CD4-positive, CD25-positive, alpha-beta regulatory T cell (primary cell): Measurements from ENCODE around the gene WRAP73. TPM values are rescaled to one million over a fixed set of nuclear protein-coding genes. Genes with fewer than 3 reads are reported as not detected.

Experiments
- ATAC-seq, 2 donors: fragments of 150-1000 bp; cut with Tn5 transposase; one replicate each; pipeline ENCODE4 v1.10.0; 2021; ENCODE audit warnings: low read depth in 2 of 2, moderate number of reproducible peaks in 2 of 2, moderate library complexity in 1 of 2
- DNase-seq, 3 donors: peaks; one replicate each; pipeline versions ENCODE4 v3.0.0 to v3.0.0-alpha.2; 2012 to 2022; ENCODE audit warnings: mixed read lengths in 1 of 3
- H3K27ac ChIP-seq: one replicate; pipeline ENCODE4 v1.7.0; 2013; ENCODE audit warnings: mild to moderate bottlenecking, low read length; ENCODE audit not compliant: insufficient read depth, poor library complexity, severe bottlenecking
- H3K27me3 ChIP-seq: one replicate; pipeline ENCODE4 v1.7.0; 2013; ENCODE audit warnings: low read length; ENCODE audit not compliant: control insufficient read depth, insufficient read depth
- H3K36me3 ChIP-seq: one replicate; pipeline ENCODE4 v1.7.0; 2013; ENCODE audit warnings: mild to moderate bottlenecking, low read length, moderate library complexity; ENCODE audit not compliant: control insufficient read depth, insufficient read depth
- H3K4me1 ChIP-seq: 2 replicates; pipeline ENCODE4 v1.7.0; 2013; ENCODE audit warnings: mild to moderate bottlenecking, low read length; ENCODE audit not compliant: insufficient read depth, control insufficient read depth, poor library complexity, severe bottlenecking
- H3K4me3 ChIP-seq: one replicate; pipeline ENCODE4 v1.7.0; 2013; ENCODE audit warnings: low read depth, mild to moderate bottlenecking, low read length, moderate library complexity
- H3K9me3 ChIP-seq, 2 experiments: 1 replicate in 1 of 2; 2 replicates in 1 of 2; pipeline ENCODE4 v1.7.0; 2013; ENCODE audit warnings: low read length in 2 of 2, mild to moderate bottlenecking in 1 of 2, moderate library complexity in 1 of 2; ENCODE audit not compliant: control insufficient read depth in 2 of 2
- H3K27ac Mint-ChIP-seq, 3 donors: one replicate each; pipeline ENCODE4 v1.8.0; 2020 to 2022; ENCODE audit warnings: mild to moderate bottlenecking in 3 of 3, mixed read lengths in 3 of 3, moderate library complexity in 2 of 3
- H3K27me3 Mint-ChIP-seq: one replicate; pipeline ENCODE4 v1.8.0; 2022; ENCODE audit warnings: mild to moderate bottlenecking, mixed read lengths
- H3K36me3 Mint-ChIP-seq: one replicate; pipeline ENCODE4 v1.8.0; 2020; ENCODE audit warnings: mixed read lengths
- H3K4me1 Mint-ChIP-seq, 4 donors: one replicate each; pipeline ENCODE4 v1.8.0; 2020 to 2022; ENCODE audit warnings: mixed read lengths in 4 of 4, mild to moderate bottlenecking in 1 of 4
- H3K4me3 Mint-ChIP-seq, 4 donors: one replicate each; pipeline ENCODE4 v1.8.0; 2020 to 2022; ENCODE audit warnings: mild to moderate bottlenecking in 4 of 4, mixed read lengths in 4 of 4, moderate library complexity in 3 of 4
- H3K9me3 Mint-ChIP-seq, 7 donors: one replicate each; pipeline ENCODE4 v1.8.0; 2020 to 2022; ENCODE audit warnings: mixed read lengths in 7 of 7, mild to moderate bottlenecking in 3 of 7, moderate library complexity in 2 of 7
- polyA plus RNA-seq, 4 donors: library from polyadenylated mRNA; unstranded; fragments of 300-500 nt; fragmentation: Illumina TruSeq; gene quantifications; one replicate each; pipeline ENCODE4 v1.2.3, GENCODE V29; 2021
- total RNA-seq: library from RNA; stranded (reverse); gene quantifications from one replicate; pipeline ENCODE4 v1.2.3, GENCODE V29; 2022

Gene WRAP73
- total and polyA plus RNA-seq, 5 donors from 2014 or later = 27.9 to 37.1 (median 36.4) TPM

DNA sequence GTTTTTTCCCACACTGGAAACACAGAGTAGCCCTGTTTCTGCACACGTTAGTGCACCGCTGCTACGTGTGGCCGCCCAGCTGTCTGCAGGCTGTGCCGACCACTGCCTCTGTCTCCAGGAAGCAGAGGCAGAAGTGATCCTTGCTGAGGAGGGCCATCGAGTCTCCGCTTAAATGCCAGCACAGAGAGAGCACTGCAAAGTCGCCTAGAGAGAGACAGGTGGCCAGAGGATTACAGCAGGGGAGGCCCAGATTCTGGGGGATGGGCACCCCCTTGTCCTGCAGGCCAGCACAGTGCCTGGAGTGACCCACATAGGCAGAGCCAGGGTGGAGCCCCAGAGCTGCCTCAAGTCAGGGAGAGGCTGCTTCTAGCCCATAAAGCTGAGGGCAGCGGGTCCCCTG, 19.0 kb downstream of the WRAP73 start:
- Mint-ChIP-seq H3K27ac (no peak overlapping the region), H3K27me3 (no peaks in the 10 kb centered on the region), H3K9me3 (no peaks in the 10 kb centered on the region), H3K4me1 (peaks cover 4 to 6% (median 4%) of the 10 kb centered on the region in 4 donors), H3K4me3 (no peak overlapping the region), H3K36me3 (peaks cover 13% of the 10 kb centered on the region)
- no peak overlapping the region for H3K4me3 ChIP-seq
- ATAC-seq = no peak
- no peaks in the 10 kb centered on the region for H3K9me3 ChIP-seq
- no peak overlapping the region for H3K27ac ChIP-seq
- H3K36me3 ChIP-seq = peaks cover 55% of the 10 kb centered on the region
- DNase-seq = no peak
- peaks cover 3% of the 10 kb centered on the region for H3K4me1 ChIP-seq
- H3K27me3 ChIP-seq = no peaks in the 10 kb centered on the region

GRCh38 chr1:3630161-3630611, 19.7 kb downstream of the WRAP73 start:
- H3K9me3 Mint-ChIP-seq = no peaks in the 10 kb centered on the region
- H3K27me3 ChIP-seq = no peaks in the 10 kb centered on the region
- peak overlapping the region in 1 of 4 donors; percentile 15 for H3K4me3 Mint-ChIP-seq
- H3K27ac Mint-ChIP-seq = peak overlapping the region in 1 of 3 donors; percentile 20
- peaks cover 49% of the 10 kb centered on the region for H3K36me3 ChIP-seq
- H3K9me3 ChIP-seq = no peaks in the 10 kb centered on the region
- peaks cover 6 to 9% (median 7%) of the 10 kb centered on the region in 4 donors for H3K4me1 Mint-ChIP-seq
- peaks cover 16% of the 10 kb centered on the region for H3K36me3 Mint-ChIP-seq
- no peaks in the 10 kb centered on the region for H3K27me3 Mint-ChIP-seq
- peaks cover 9% of the 10 kb centered on the region for H3K4me1 ChIP-seq
- no peak overlapping the region for H3K27ac ChIP-seq
- no peak for ATAC-seq
- H3K4me3 ChIP-seq = no peak overlapping the region
- DNase-seq = no peak

GRCh38 chr1:3629561-3630160, 20.2 kb downstream of the WRAP73 start:
- H3K4me1 Mint-ChIP-seq = peaks cover 6 to 12% (median 8%) of the 10 kb centered on the region in 4 donors
- no peak overlapping the region for H3K27ac Mint-ChIP-seq
- Histone ChIP-seq H3K9me3 (no peaks in the 10 kb centered on the region), H3K36me3 (peaks cover 44% of the 10 kb centered on the region), H3K4me3 (no peak overlapping the region), H3K27me3 (no peaks in the 10 kb centered on the region), H3K4me1 (peaks cover 9% of the 10 kb centered on the region), H3K27ac (no peak overlapping the region)
- ATAC-seq = no peak
- no peaks in the 10 kb centered on the region for H3K9me3 Mint-ChIP-seq
- H3K36me3 Mint-ChIP-seq = peaks cover 16% of the 10 kb centered on the region
- no peak for DNase-seq
- H3K27me3 Mint-ChIP-seq = no peaks in the 10 kb centered on the region
- peak overlapping the region in 1 of 4 donors; percentile 47 for H3K4me3 Mint-ChIP-seq

DNA sequence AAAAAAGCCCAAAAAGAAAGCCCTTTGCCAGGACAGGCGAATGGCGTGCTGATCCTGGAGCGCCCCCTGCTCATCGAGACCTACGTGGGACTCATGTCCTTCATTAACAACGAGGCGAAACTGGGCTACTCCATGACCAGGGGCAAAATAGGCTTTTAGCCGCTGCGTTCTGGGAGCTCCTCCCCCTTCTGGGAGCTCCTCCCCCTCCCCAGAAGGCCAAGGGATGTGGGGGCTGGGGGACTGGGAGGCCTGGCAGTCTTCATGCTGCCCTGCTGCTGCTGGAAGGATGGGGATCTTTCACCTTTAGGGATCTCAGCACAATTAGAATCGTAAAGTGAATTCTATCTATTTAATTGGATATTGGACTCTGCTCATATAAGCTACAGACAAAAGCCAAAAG, 21.5 kb downstream of the WRAP73 start:
- Histone ChIP-seq H3K4me1 (peaks cover 17% of the 10 kb centered on the region), H3K27ac (no peak overlapping the region), H3K4me3 (no peak overlapping the region), H3K9me3 (no peaks in the 10 kb centered on the region), H3K36me3 (peaks cover 37% of the 10 kb centered on the region), H3K27me3 (no peaks in the 10 kb centered on the region)
- H3K27me3 Mint-ChIP-seq = no peaks in the 10 kb centered on the region
- peaks cover 6 to 24% (median 16%) of the 10 kb centered on the region in 4 donors for H3K4me1 Mint-ChIP-seq
- peak overlapping the region in 1 of 4 donors; percentile 71 for H3K4me3 Mint-ChIP-seq
- H3K27ac Mint-ChIP-seq = peak overlapping the region in 1 of 3 donors; percentile 60
- no peaks in the 10 kb centered on the region for H3K9me3 Mint-ChIP-seq
- DNase-seq (no peak), ATAC-seq (no peak)
- H3K36me3 Mint-ChIP-seq = peaks cover 16% of the 10 kb centered on the region

GRCh38 chr1:3627515-3628253, 22.2 kb downstream of the WRAP73 start:
- H3K27ac Mint-ChIP-seq = no peak overlapping the region
- peaks cover 37% of the 10 kb centered on the region for H3K36me3 ChIP-seq

GRCh38 chr1:3626025-3626424, 23.9 kb downstream of the WRAP73 start:
- peaks cover 11 to 40% (median 27%) of the 10 kb centered on the region in 4 donors for H3K4me1 Mint-ChIP-seq
- peaks cover 16% of the 10 kb centered on the region for H3K36me3 Mint-ChIP-seq
- no peaks in the 10 kb centered on the region for H3K9me3 Mint-ChIP-seq
- H3K27ac ChIP-seq = no peak overlapping the region
- no peak for DNase-seq
- H3K4me1 ChIP-seq = peaks cover 27% of the 10 kb centered on the region
- no peaks in the 10 kb centered on the region for H3K27me3 ChIP-seq
- no peaks in the 10 kb centered on the region for H3K9me3 ChIP-seq
- H3K27me3 Mint-ChIP-seq = no peaks in the 10 kb centered on the region
- no peak for ATAC-seq
- peaks cover 34% of the 10 kb centered on the region for H3K36me3 ChIP-seq
- peak overlapping the region; percentile 82 to 97 (median 92) for H3K4me3 Mint-ChIP-seq
- H3K4me3 ChIP-seq = peak overlapping the region; percentile 62
- H3K27ac Mint-ChIP-seq = peak overlapping the region; percentile 53 to 84 (median 55)

More at GRCh38 chr1:3627515-3628253, 22.2 kb downstream of the WRAP73 start:
- H3K9me3 Mint-ChIP-seq = no peaks in the 10 kb centered on the region
- ATAC-seq (no peak), DNase-seq (no peak)
- Histone ChIP-seq H3K4me3 (no peak overlapping the region), H3K27me3 (no peaks in the 10 kb centered on the region), H3K9me3 (no peaks in the 10 kb centered on the region), H3K27ac (no peak overlapping the region), H3K4me1 (peaks cover 25% of the 10 kb centered on the region)
- peak overlapping the region in 3 of 4 donors; percentile 35 to 71 (median 39) for H3K4me3 Mint-ChIP-seq
- no peaks in the 10 kb centered on the region for H3K27me3 Mint-ChIP-seq
- H3K4me1 Mint-ChIP-seq = peaks cover 6 to 31% (median 22%) of the 10 kb centered on the region in 4 donors
- peaks cover 16% of the 10 kb centered on the region for H3K36me3 Mint-ChIP-seq

- Histone ChIP-seq H3K4me3 (peak overlapping the region; percentile 62), H3K9me3 (no peaks in the 10 kb centered on the region), H3K27ac (peak overlapping the region; percentile 68), H3K4me1 (peaks cover 27% of the 10 kb centered on the region), H3K27me3 (no peaks in the 10 kb centered on the region), H3K36me3 (peaks cover 31% of the 10 kb centered on the region)
- DNase-seq = peak in 1 of 3 donors; percentile 43
- Mint-ChIP-seq H3K4me1 (peaks cover 11 to 47% (median 29%) of the 10 kb centered on the region in 4 donors), H3K27me3 (no peaks in the 10 kb centered on the region), H3K36me3 (peaks cover 14% of the 10 kb centered on the region), H3K4me3 (peak overlapping the region; percentile 97 to 100 (median 98)), H3K27ac (peak overlapping the region; percentile 84 to 99 (median 93)), H3K9me3 (no peaks in the 10 kb centered on the region)
- peak; percentile 5 to 16 for ATAC-seq
These were observed 24.6 kb downstream of the WRAP73 start for GRCh38 chr1:3625151-3625907.
